Pancreas (tissue), 10 donors: ENCODE measurements around the gene CCDC188. TPM values are rescaled to one million over a fixed set of nuclear protein-coding genes. Genes with fewer than 3 reads are reported as not detected.

ENCODE experiments used
- ATAC-seq, 4 donors: fragments of 200-7000 bp; cut with Tn5 transposase; one replicate each; pipeline versions ENCODE4 v1.8.0 to v1.9.1; 2020; ENCODE audit warnings: mild to moderate bottlenecking in 4 of 4, moderate library complexity in 4 of 4
- DNase-seq, 6 donors: peaks; one replicate each; pipeline ENCODE4 v3.0.0-alpha.2; 2020
- FAIRE-seq: peaks from 2 replicates; lab custom pipeline; 2012; peaks lifted over from hg19 to GRCh38; lab: Jason Lieb, UNC
- H3K27ac ChIP-seq, 4 donors: fragments of 200-600 bp; sonication (generic); 1 replicate in 3 of 4; 2 replicates in 1 of 4; pipeline versions ENCODE4 v1.5.0 to v1.8.0; 2020
- H3K27me3 ChIP-seq, 4 donors: fragments of 200-600 bp; one replicate each; pipeline ENCODE4 v1.8.0; 2021
- H3K36me3 ChIP-seq, 3 donors: fragments of 200-600 bp; sonication (generic) in 1 of 3; one replicate each; pipeline versions ENCODE4 v1.5.0 to v1.8.0; 2020 to 2021
- H3K4me1 ChIP-seq, 3 donors: fragments of 200-600 bp; one replicate each; pipeline ENCODE4 v1.8.0; 2021
- H3K4me3 ChIP-seq, 4 donors: fragments of 200-600 bp; sonication (generic) in 2 of 4; one replicate each; pipeline versions ENCODE4 v1.5.0 to v1.8.0; 2020 to 2021
- H3K9me3 ChIP-seq, 4 donors: fragments of 200-600 bp; one replicate each; pipeline ENCODE4 v1.8.0; 2021
- CTCF ChIP-seq, 4 donors: fragments of 200-600 bp; sonication (generic) in 3 of 4; IDR thresholded peaks; one replicate each; pipeline versions ENCODE4 v1.5.0 to v1.8.0; 2021; ENCODE audit warnings: antibody characterized with exemption in 4 of 4
- WGBS, 2 donors: extraction: QIAGEN DNeasy Blood & Tissue Kit; methylation state at CpG; one replicate each; pipeline ENCODE4 v1.1.7; 2013; 5-methylcytosine and 5-hydroxymethylcytosine counted together
- intact Hi-C, 3 donors: fragments of 100-400 bp; cut with DNase I; formaldehyde crosslinking; loops; one replicate each; pipeline versions ENCODE4 v1.11.1 to v1.14.2; 2022
- polyA plus RNA-seq, 2 donors: library from polyadenylated mRNA; stranded (reverse); fragments of 200-250 nt; gene quantifications; one replicate each; pipeline ENCODE4 v1.2.3, GENCODE V29; 2013
- total RNA-seq, 6 donors: library from RNA; stranded (reverse); fragmentation: NEBNext Ultra II Directional in 4 of 6; extraction: Animal tissue kit (Norgen Biotek cat#: 25700) in 4 of 6; gene quantifications; one replicate each; pipeline versions ENCODE4 v1.2.1 to v1.2.4, GENCODE V29; 2021 to 2023
- donor health status: healthy with polysubstance abuse.
- donor health status: DM: no; HTN: no; CAD: no; lungs with moderate emphysema.
- donor health status: DM: no; HTN: no; CAD: no.
- donor health status: control.
- donor health status: control.
- donor health status: Bipolar disorder and iron deficiency.
- donor health status: DM: yes; HTN: yes; CAD: no.
- donor health status: DM: no; HTN: no; CAD: no.
- donor health status: DM: no; HTN: no; CAD: no.
- donor health status: DM: yes; HTN: yes; CAD: no.

CCDC188 gene
- total and polyA plus RNA-seq, 8 donors: 0.31 to 7.1 (median 0.44) TPM; not detected in 1

GRCh38 chr22:20178915-20179227, 28.0 kb upstream of the CCDC188 start:
- intact Hi-C loops: no loop called here
- H3K4me1 ChIP-seq: no peaks in the 10 kb centered on the region
- TF ChIP-seq CTCF (IDR thresholded peaks at IDR 0.05): no peak
- no peak overlapping the region for H3K27ac ChIP-seq
- H3K9me3 ChIP-seq: no peaks in the 10 kb centered on the region
- no peak overlapping the region for H3K4me3 ChIP-seq
- no peaks in the 10 kb centered on the region for H3K27me3 ChIP-seq
- DNase-seq (no peak), ATAC-seq (no peak), FAIRE-seq (no peak)
- WGBS, 2 donors: 83 to 87% methylated on average over 10 of the region's 10 CpGs
- no peaks in the 10 kb centered on the region for H3K36me3 ChIP-seq

- WGBS, 2 donors: 79 to 86% methylated on average over 29 of the region's 29 CpGs
- intact Hi-C loops: no loop called here
- Histone ChIP-seq H3K36me3 (no peaks in the 10 kb centered on the region), H3K4me1 (no peaks in the 10 kb centered on the region), H3K27ac (no peak overlapping the region), H3K4me3 (no peak overlapping the region), H3K27me3 (no peaks in the 10 kb centered on the region), H3K9me3 (no peaks in the 10 kb centered on the region)
- DNase-seq (no peak), FAIRE-seq (no peak), ATAC-seq (no peak)
- no peak for TF ChIP-seq CTCF (IDR thresholded peaks at IDR 0.05)
Measured at GRCh38 chr22:20178075-20178914, 27.4 kb upstream of the CCDC188 start.

GRCh38 chr22:20177217-20177911, 26.5 kb upstream of the CCDC188 start:
- DNase-seq: no peak
- ATAC-seq: no peak
- Histone ChIP-seq H3K4me3 (no peak overlapping the region), H3K27ac (no peak overlapping the region), H3K36me3 (no peaks in the 10 kb centered on the region), H3K27me3 (no peaks in the 10 kb centered on the region), H3K9me3 (no peaks in the 10 kb centered on the region), H3K4me1 (no peaks in the 10 kb centered on the region)
- TF ChIP-seq CTCF (IDR thresholded peaks at IDR 0.05): no peak
- 77 to 78% methylated on average over 21 of the region's 21 CpGs for WGBS, 2 donors
- FAIRE-seq: no peak
- intact Hi-C loops: no loop called here

- no peaks in the 10 kb centered on the region for H3K4me1 ChIP-seq
- H3K9me3 ChIP-seq: no peaks in the 10 kb centered on the region
- H3K27ac ChIP-seq: no peak overlapping the region
- ATAC-seq: no peak
- H3K4me3 ChIP-seq: no peak overlapping the region
- 74 to 85% methylated on average over 17 of the region's 17 CpGs for WGBS, 2 donors
- H3K36me3 ChIP-seq: no peaks in the 10 kb centered on the region
- H3K27me3 ChIP-seq: no peaks in the 10 kb centered on the region
- DNase-seq: no peak
- no peak for TF ChIP-seq CTCF (IDR thresholded peaks at IDR 0.05)
- FAIRE-seq: no peak
- intact Hi-C loops: no loop called here
Measured at GRCh38 chr22:20176421-20177085, 25.7 kb upstream of the CCDC188 start.
